ENCODE results near the gene ENO3. TPM values are rescaled to one million over a fixed set of nuclear protein-coding genes. Genes with fewer than 3 reads are reported as not detected.

The ENO3 gene
- polyA plus RNA-seq, 1 of the 3 experiments (the other 2 are of a cell fraction): 29.2 TPM

DNA sequence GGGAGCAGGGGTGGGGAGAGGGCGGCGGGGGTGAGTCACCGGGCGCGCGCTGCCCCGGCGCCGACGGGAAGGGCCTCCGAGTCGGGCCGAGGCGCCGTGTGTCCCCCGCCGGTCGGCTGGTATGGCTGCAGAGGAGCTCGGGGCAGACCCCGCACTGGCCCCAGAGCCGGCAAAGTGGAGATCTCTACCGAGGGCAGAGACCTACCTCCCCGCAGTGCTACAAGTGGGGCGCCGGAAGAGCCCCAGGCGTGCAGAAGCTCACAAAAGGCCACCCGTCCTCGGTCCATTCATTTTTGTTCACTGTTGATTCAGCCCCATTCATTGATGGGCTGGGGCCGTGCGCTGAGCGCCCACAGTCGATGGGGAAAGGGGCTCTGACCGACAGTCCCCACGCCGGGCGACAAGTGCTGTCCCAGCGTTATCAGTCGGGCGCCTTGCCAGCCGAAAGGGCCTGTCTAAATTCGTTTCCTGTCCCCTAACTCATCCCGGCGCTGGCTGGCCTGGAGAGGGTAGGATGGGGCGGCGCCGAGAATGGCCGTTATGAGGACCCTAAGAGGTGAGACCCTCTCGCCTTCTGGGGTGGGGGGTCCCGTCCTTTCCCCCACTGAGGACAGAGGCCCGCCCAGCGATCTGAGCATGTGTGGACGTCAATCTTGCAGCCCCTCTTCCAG is 709 bp upstream of the ENO3 start:
- H3K27ac ChIP-seq (ENCODE audit: low read depth in 2 of 2, low read length in 1 of 2): peak overlapping the region; percentile 97 to 100
- H3K4me2 ChIP-seq: peak overlapping the region; percentile 98
- H3K4me3 ChIP-seq (ENCODE audit: low read depth in 2 of 2, low read length in 1 of 2): peak overlapping the region; percentile 59 to 60
- DNase-seq: peak; percentile 82
- H3K9ac ChIP-seq: peak overlapping the region; percentile 83
- H3K4me1 ChIP-seq (ENCODE audit: control insufficient read depth in 1 of 2, insufficient read depth in 2 of 2, low read depth in 1 of 2, low read length in 1 of 2): peaks cover 36 to 37% of the 10 kb centered on the region in 2 experiments
- H3K9me2 ChIP-seq: no peaks in the 10 kb centered on the region
- H2AFZ ChIP-seq (ENCODE audit: low read depth): peak overlapping the region; percentile 57; the same call in 1 of the 2 replicates
- POLR2A ChIA-PET: interaction anchor here (4.6 to 6.7 kb wide), 2 partner anchors 10 to 17 kb away, joined by 16 to 56 read pairs; partner anchors contain the start of genes RNF167, SLC25A11 and SPAG7
- H3K27me3 ChIP-seq (ENCODE audit: insufficient read depth): no peaks in the 10 kb centered on the region
- CTCF ChIA-PET: interaction anchor here (1.9 to 2.7 kb wide), 4 partner anchors 16 to 41 kb away, joined by 6 to 13 read pairs (median 8); partner anchors contain the start of gene SPAG7
- peaks cover 18% of the 10 kb centered on the region in 2 experiments for H3K36me3 ChIP-seq (replicated peaks in 1 of 2; ENCODE audit: control insufficient read depth in 1 of 2, insufficient read depth in 2 of 2, low read length in 1 of 2)
- WGBS (ENCODE audit: low lambda C conversion rate): 5% methylated on average over 7 of the region's 52 CpGs
- H4K20me1 ChIP-seq (ENCODE audit: insufficient read depth): peaks cover 23% of the 10 kb centered on the region
- no peaks in the 10 kb centered on the region for H3K9me3 ChIP-seq
- H3F3A ChIP-seq (replicated peaks; ENCODE audit: insufficient read depth): peaks cover 50% of the 10 kb centered on the region
- no peak for TF ChIP-seq RAD21 (IDR thresholded peaks at IDR 0.05; ENCODE audit: low read length)
- 0 out of 2 replicates have a peak, but pooled peaks have one; percentile 35 for TF ChIP-seq FOXJ3 (CRISPR knock-in tag; IDR thresholded peaks at IDR 0.05)
- no peak for TF ChIP-seq EZH2phosphoT487 (IDR thresholded peaks at IDR 0.05; ENCODE audit: borderline replicate concordance, low read depth)
- TF ChIP-seq ELF1 (IDR thresholded peaks at IDR 0.05): no peak
- TF ChIP-seq GATA2 (CRISPR knock-in tag; IDR thresholded peaks at IDR 0.05): peak; percentile 69
- TF ChIP-seq SIN3A (IDR thresholded peaks at IDR 0.05; ENCODE audit: borderline replicate concordance, low read depth, low read length): peak; percentile 7; the same call in 1 of the 2 replicates
- TF ChIP-seq CHD2 (IDR thresholded peaks at IDR 0.05; ENCODE audit: low read length, partially characterized antibody): no peak
- 0 out of 4 replicates have a peak, but pooled peaks of 1 of the 2 experiments have one; percentile 4 for TF ChIP-seq EP300 (IDR thresholded peaks at IDR 0.05; ENCODE audit: borderline replicate concordance in 1 of 2, low read depth in 1 of 2, low read length in 1 of 2)
- TF ChIP-seq MEF2A (IDR thresholded peaks at IDR 0.05; ENCODE audit: borderline replicate concordance, low read depth): no peak
- TF ChIP-seq POLR2AphosphoS5 (IDR thresholded peaks at IDR 0.05; ENCODE audit: low read depth, low read length): peak; percentile 42
- TF ChIP-seq RXRA (IDR thresholded peaks at IDR 0.05; ENCODE audit: borderline replicate concordance, low read depth): 0 out of 2 replicates have a peak, but pooled peaks have one; percentile 22
- no peak for TF ChIP-seq RFX5 (IDR thresholded peaks at IDR 0.05; ENCODE audit: low read length)
- 0 out of 2 replicates have a peak, but pooled peaks have one; percentile 5 for TF ChIP-seq YY1 (IDR thresholded peaks at IDR 0.05; ENCODE audit: low read depth)
- TF ChIP-seq MXI1 (IDR thresholded peaks at IDR 0.05; ENCODE audit: low read depth, low read length): peak; percentile 45
- TF ChIP-seq FOXM1 (IDR thresholded peaks at IDR 0.05; ENCODE audit: low read depth): no peak
- TF ChIP-seq FOSL2 (IDR thresholded peaks at IDR 0.05; ENCODE audit: borderline replicate concordance, low read depth): no peak
- no peak; the same call in none of the 2 replicates for TF ChIP-seq NFIC (IDR thresholded peaks at IDR 0.05; ENCODE audit: borderline replicate concordance)
- TF ChIP-seq, protein P1, sequence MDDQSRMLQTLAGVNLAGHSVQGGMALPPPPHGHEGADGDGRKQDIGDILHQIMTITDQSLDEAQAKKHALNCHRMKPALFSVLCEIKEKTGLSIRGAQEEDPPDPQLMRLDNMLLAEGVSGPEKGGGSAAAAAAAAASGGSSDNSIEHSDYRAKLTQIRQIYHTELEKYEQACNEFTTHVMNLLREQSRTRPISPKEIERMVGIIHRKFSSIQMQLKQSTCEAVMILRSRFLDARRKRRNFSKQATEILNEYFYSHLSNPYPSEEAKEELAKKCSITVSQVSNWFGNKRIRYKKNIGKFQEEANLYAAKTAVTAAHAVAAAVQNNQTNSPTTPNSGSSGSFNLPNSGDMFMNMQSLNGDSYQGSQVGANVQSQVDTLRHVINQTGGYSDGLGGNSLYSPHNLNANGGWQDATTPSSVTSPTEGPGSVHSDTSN (IDR thresholded peaks at IDR 0.05): peak; percentile 47; the same call in 1 of the 2 replicates
- H3K79me2 ChIP-seq (ENCODE audit: insufficient read depth): peaks cover 58% of the 10 kb centered on the region
